Right cardiac atrium (tissue), 5 donors: ENCODE results near the gene HRAS. TPM values are rescaled to one million over a fixed set of nuclear protein-coding genes. Genes with fewer than 3 reads are reported as not detected.

ENCODE experiments used
- ATAC-seq, 2 donors: fragments of 200-7000 bp; cut with Tn5 transposase; one replicate each; pipeline versions ENCODE4 v1.8.0 to v1.9.1; 2020; ENCODE audit warnings: moderate library complexity in 2 of 2, mild to moderate bottlenecking in 1 of 2
- DNase-seq, 3 donors: peaks; one replicate each; pipeline ENCODE4 v3.0.0-alpha.2; 2020
- H3K27ac ChIP-seq: one replicate; pipeline ENCODE4 v1.5.1; 2013; ENCODE audit warnings: mild to moderate bottlenecking, low read length, control low read depth, moderate library complexity
- H3K27me3 ChIP-seq: one replicate; pipeline ENCODE4 v1.6.1; 2013; ENCODE audit not compliant: control insufficient read depth, insufficient read depth
- H3K4me1 ChIP-seq: one replicate; pipeline ENCODE4 v1.6.1; 2013; ENCODE audit warnings: low read length; ENCODE audit not compliant: control insufficient read depth, insufficient read depth
- H3K4me3 ChIP-seq: one replicate; pipeline ENCODE4 v1.5.1; 2013; ENCODE audit warnings: low read length, control low read depth
- H3K9me3 ChIP-seq: one replicate; pipeline ENCODE4 v1.6.1; 2013; ENCODE audit warnings: low read length; ENCODE audit not compliant: control insufficient read depth
- WGBS: extraction: QIAGEN DNeasy Blood & Tissue Kit; methylation state at CpG from one replicate; pipeline ENCODE4 v1.1.7; 2013; 5-methylcytosine and 5-hydroxymethylcytosine counted together
- intact Hi-C, 4 donors: fragments of 100-400 bp; cut with DNase I; formaldehyde crosslinking; loops; one replicate each; pipeline versions ENCODE4 v1.11.0 to v1.14.0; 2022 to 2023
- polyA plus RNA-seq: library from polyadenylated mRNA; stranded (reverse); fragments of 200-250 nt; gene quantifications from one replicate; pipeline ENCODE4 v1.2.3, GENCODE V29; 2013
- total RNA-seq, 4 donors: library from RNA; stranded (reverse); fragmentation: NEBNext Ultra II Directional; extraction: Animal tissue kit (Norgen Biotek cat#: 25700); gene quantifications; one replicate each; pipeline ENCODE4 v1.2.1, GENCODE V29; 2021
- donor health status: healthy with polysubstance abuse.
- donor health status: DM: no; HTN: yes; CAD: no.
- donor health status: DM: no; HTN: no; CAD: no.
- donor health status: DM: no; HTN: yes; CAD: no; lungs with severe emphysema.
- donor health status: DM: yes; HTN: yes; CAD: no.

HRAS gene
- total and polyA plus RNA-seq, 5 donors, result 45.7 to 64.4 (median 51.4) TPM

GRCh38 chr11:557328-558132, 22.2 kb upstream of the HRAS start:
- intact Hi-C loops, result loop anchor here in 2 of 4 donors (10.0 kb wide), 1 partner anchor 167 kb away; no protein-coding TSS in a partner anchor
- Histone ChIP-seq H3K4me3 (no peak overlapping the region), H3K27me3 (no peaks in the 10 kb centered on the region), H3K9me3 (no peaks in the 10 kb centered on the region), H3K27ac (no peak overlapping the region), H3K4me1 (no peaks in the 10 kb centered on the region)
- no peak for ATAC-seq
- 82% methylated on average over 24 of the region's 24 CpGs for WGBS
- DNase-seq, result peak in 2 of 3 donors; percentile 41 to 46

DNA sequence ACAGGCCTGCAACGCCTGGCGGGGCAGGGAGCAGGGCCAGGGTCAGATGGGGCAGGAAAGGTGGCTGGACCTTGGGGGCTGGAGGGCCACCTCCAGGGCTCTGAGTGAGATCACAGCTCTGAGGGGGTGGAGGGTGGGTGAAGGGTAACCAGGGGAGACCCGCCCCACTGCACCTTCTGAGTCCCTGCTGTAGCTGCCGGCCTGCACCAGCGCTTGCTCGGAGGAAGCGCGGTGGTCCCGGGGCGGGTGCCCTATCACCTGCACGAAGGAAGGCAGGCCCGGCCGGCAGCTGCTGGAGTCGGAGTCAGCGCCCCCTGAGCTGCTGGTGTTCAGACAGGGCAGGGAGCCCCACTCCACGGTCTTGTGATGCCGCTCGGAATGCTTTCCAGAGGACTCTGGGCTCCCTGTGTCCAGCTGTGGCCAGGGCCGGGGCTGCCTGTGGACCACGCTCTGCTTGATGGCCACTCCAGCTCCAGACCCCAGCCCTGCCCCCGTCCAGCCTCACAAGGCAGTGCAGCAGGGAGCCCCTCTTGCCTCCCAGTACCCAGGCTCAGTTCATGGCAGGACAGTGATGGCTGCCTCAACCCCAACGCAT, 21.4 kb upstream of the HRAS start:
- intact Hi-C loops, result loop anchor here in 2 of 4 donors (10.0 kb wide), 1 partner anchor 168 kb away; no protein-coding TSS in a partner anchor
- no peak overlapping the region for H3K4me3 ChIP-seq
- DNase-seq (peak in 1 of 3 donors; percentile 56), ATAC-seq (no peak)
- 64% methylated on average over 22 of the region's 22 CpGs for WGBS
- H3K27me3 ChIP-seq, result no peaks in the 10 kb centered on the region
- no peaks in the 10 kb centered on the region for H3K9me3 ChIP-seq
- no peaks in the 10 kb centered on the region for H3K4me1 ChIP-seq
- H3K27ac ChIP-seq, result no peak overlapping the region

GRCh38 chr11:555780-556661, 20.6 kb upstream of the HRAS start:
- Histone ChIP-seq H3K27ac (no peak overlapping the region), H3K4me3 (no peak overlapping the region), H3K9me3 (no peaks in the 10 kb centered on the region), H3K4me1 (no peaks in the 10 kb centered on the region), H3K27me3 (no peaks in the 10 kb centered on the region)
- no peak for ATAC-seq
- DNase-seq, result peak in 1 of 3 donors; percentile 58
- intact Hi-C loops, result loop anchor here in 3 of 4 donors (2.0 to 10.0 kb wide), 2 partner anchors 169 to 171 kb away; no protein-coding TSS in a partner anchor
- 3% methylated on average over 104 of the region's 104 CpGs for WGBS

GRCh38 chr11:555227-555779, 19.9 kb upstream of the HRAS start:
- H3K9me3 ChIP-seq, result no peaks in the 10 kb centered on the region
- H3K4me3 ChIP-seq, result peak overlapping the region; percentile 24
- ATAC-seq (no peak), DNase-seq (peak in 1 of 3 donors; percentile 54)
- no peaks in the 10 kb centered on the region for H3K4me1 ChIP-seq
- no peaks in the 10 kb centered on the region for H3K27me3 ChIP-seq
- intact Hi-C loops, result loop anchor here in 3 of 4 donors (2.0 to 10.0 kb wide), 2 partner anchors 169 to 171 kb away; no protein-coding TSS in a partner anchor
- WGBS, result 1% methylated on average over 57 of the region's 57 CpGs
- H3K27ac ChIP-seq, result no peak overlapping the region

GRCh38 chr11:554428-555226, 19.3 kb upstream of the HRAS start:
- H3K27me3 ChIP-seq, result no peaks in the 10 kb centered on the region
- peak overlapping the region; percentile 24 for H3K4me3 ChIP-seq
- DNase-seq (peak in 2 of 3 donors; percentile 80 to 81), ATAC-seq (peak; percentile 27 to 39)
- no peaks in the 10 kb centered on the region for H3K4me1 ChIP-seq
- intact Hi-C loops, result loop anchor here (2.0 to 10.0 kb wide), 3 partner anchors 170 to 173 kb away; no protein-coding TSS in a partner anchor
- 12% methylated on average over 47 of the region's 60 CpGs for WGBS
- H3K27ac ChIP-seq, result no peak overlapping the region
- H3K9me3 ChIP-seq, result no peaks in the 10 kb centered on the region

DNA sequence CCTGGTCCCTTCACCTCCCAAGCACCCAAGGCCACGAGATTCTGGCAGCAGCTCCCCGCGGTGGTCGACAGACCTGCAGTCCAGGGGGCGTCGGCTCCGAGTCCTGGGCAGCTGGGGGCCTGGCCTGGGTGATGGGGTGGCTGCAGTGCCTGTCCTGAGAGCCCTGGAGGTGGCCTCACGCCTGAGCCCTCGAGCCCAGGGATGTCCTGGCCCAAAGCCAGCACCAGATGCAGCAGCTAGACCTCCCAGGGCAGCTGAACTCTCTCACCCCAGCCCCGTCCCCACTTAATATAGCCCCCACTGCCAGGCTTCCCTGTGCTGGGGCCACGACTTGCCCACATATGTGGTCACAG, 18.6 kb upstream of the HRAS start:
- no peaks in the 10 kb centered on the region for H3K4me1 ChIP-seq
- WGBS, result 55% methylated on average over 11 of the region's 11 CpGs
- intact Hi-C loops, result loop anchor here (2.0 to 10.0 kb wide), 3 partner anchors 171 to 173 kb away; no protein-coding TSS in a partner anchor
- H3K27ac ChIP-seq, result no peak overlapping the region
- peak in 1 of 3 donors; percentile 55 for DNase-seq
- H3K4me3 ChIP-seq, result no peak overlapping the region
- ATAC-seq, result no peak
- no peaks in the 10 kb centered on the region for H3K9me3 ChIP-seq
- no peaks in the 10 kb centered on the region for H3K27me3 ChIP-seq

DNA sequence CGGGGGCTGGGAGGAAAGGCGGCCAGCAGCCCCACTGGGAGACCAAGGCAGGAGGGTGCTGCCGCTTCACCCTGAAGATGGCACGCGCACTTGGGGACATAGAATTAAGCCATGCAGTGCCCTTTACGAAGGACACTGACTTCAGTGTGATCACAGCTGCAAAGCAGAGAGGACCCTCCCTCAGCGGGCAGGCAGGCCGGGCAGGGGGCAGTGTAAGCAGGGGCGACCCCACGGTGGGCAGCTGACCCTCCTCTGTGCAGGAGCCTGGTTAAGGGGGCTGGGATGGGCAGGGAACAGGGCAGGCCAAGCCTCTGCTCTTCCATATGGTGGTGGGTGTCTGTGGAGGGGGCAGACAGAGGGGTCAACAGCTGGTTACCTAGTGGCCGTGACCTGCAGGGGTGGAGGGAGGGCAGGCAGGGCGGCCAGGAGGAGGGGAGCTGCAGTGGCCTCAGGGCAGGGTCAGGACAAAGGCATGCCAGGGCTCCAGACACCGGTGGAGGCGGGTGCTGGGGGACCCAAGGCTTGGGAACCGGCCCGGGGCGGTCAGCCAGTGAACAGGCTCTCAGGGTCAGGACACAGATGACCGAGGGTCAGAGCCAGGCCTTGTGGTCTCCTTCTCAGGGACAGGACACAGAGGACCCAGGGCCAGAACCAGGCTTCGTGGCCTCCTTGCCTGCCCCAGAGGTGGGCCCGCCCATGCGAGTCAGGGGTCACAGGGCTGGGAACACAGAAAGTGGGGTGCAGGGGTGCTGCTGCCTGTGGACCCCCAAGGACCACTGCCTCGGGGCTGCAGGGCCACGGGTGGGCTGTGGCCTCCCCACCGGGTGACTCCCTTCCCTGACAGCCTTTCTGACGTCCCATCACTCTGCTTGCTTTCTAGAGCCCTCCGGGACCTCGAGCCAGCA, 18.0 kb upstream of the HRAS start:
- Histone ChIP-seq H3K4me3 (no peak overlapping the region), H3K4me1 (no peaks in the 10 kb centered on the region), H3K27me3 (no peaks in the 10 kb centered on the region), H3K9me3 (no peaks in the 10 kb centered on the region), H3K27ac (no peak overlapping the region)
- intact Hi-C loops, result loop anchor here in 3 of 4 donors (5.0 to 10.0 kb wide), 2 partner anchors 171 to 174 kb away; no protein-coding TSS in a partner anchor
- DNase-seq (no peak), ATAC-seq (no peak)
- 82% methylated on average over 27 of the region's 27 CpGs for WGBS

GRCh38 chr11:551596-551995, 16.2 kb upstream of the HRAS start:
- Histone ChIP-seq H3K9me3 (no peaks in the 10 kb centered on the region), H3K27me3 (no peaks in the 10 kb centered on the region), H3K27ac (no peak overlapping the region), H3K4me1 (no peaks in the 10 kb centered on the region), H3K4me3 (no peak overlapping the region)
- peak in 2 of 3 donors; percentile 6 to 44 for DNase-seq
- intact Hi-C loops, result loop anchor here in 3 of 4 donors (5.0 to 10.0 kb wide), 2 partner anchors 173 to 176 kb away; no protein-coding TSS in a partner anchor
- 78% methylated on average over 12 of the region's 12 CpGs for WGBS
- ATAC-seq, result no peak

GRCh38 chr11:551131-551530, 15.8 kb upstream of the HRAS start:
- WGBS, result 88% methylated on average over 16 of the region's 16 CpGs
- Histone ChIP-seq H3K4me3 (no peak overlapping the region), H3K27me3 (no peaks in the 10 kb centered on the region), H3K27ac (no peak overlapping the region), H3K9me3 (no peaks in the 10 kb centered on the region), H3K4me1 (no peaks in the 10 kb centered on the region)
- intact Hi-C loops, result loop anchor here in 3 of 4 donors (5.0 to 10.0 kb wide), 2 partner anchors 174 to 176 kb away; no protein-coding TSS in a partner anchor
- peak in 2 of 3 donors; percentile 8 to 60 for DNase-seq
- ATAC-seq, result no peak
